D721Med (cell line): ENCODE measurements around the gene PAPOLB.

Experiments
- DNase-seq: peaks from one replicate; pipeline ENCODE4 v3.0.0; 2011; ENCODE audit warnings: low spot score; ENCODE audit not compliant: insufficient read length
- FAIRE-seq: peaks from 2 replicates; lab custom pipeline; 2011; peaks lifted over from hg19 to GRCh38; lab: Jason Lieb, UNC
- CTCF ChIP-seq: IDR thresholded peaks from 2 replicates; pipeline ENCODE4 v1.5.1; 2012; ENCODE audit warnings: mild to moderate bottlenecking, control low read depth; ENCODE audit not compliant: insufficient read depth; ENCODE audit errors: missing control alignments

PAPOLB gene

GRCh38 chr7:4830176-4830575 is 31.7 kb downstream of the PAPOLB start:
- DNase-seq: peak; percentile 64
- peak; percentile 100 for TF ChIP-seq CTCF
- peak; percentile 74 for FAIRE-seq

GRCh38 chr7:4828720-4829383 is 33.0 kb downstream of the PAPOLB start:
- no peak for FAIRE-seq
- DNase-seq: no peak
- no peak for TF ChIP-seq CTCF

- no peak for TF ChIP-seq CTCF
- FAIRE-seq (no peak), DNase-seq (no peak)
Observed at GRCh38 chr7:4825081-4825480, 36.7 kb downstream of the PAPOLB start.

- no peak for DNase-seq
Observed at GRCh38 chr7:4824120-4824775, 37.6 kb downstream of the PAPOLB start.

GRCh38 chr7:4823441-4824119 is 38.2 kb downstream of the PAPOLB start:
- no peak for FAIRE-seq
- no peak for DNase-seq
- TF ChIP-seq CTCF: no peak

More at GRCh38 chr7:4824120-4824775, 37.6 kb downstream of the PAPOLB start:
- FAIRE-seq: no peak
- TF ChIP-seq CTCF: no peak

- DNase-seq (no peak), FAIRE-seq (no peak)
- no peak for TF ChIP-seq CTCF
Observed at GRCh38 chr7:4822677-4823076, 39.2 kb downstream of the PAPOLB start.
